M059J (cell line): Measurements from ENCODE around the gene CHRNB4. TPM values are rescaled to one million over a fixed set of nuclear protein-coding genes. Genes with fewer than 3 reads are reported as not detected.

Experiments
- DNase-seq: peaks from one replicate; pipeline ENCODE4 v3.0.0-alpha.2; 2012; ENCODE audit warnings: low read depth
- total RNA-seq: library from RNA; depleted of rRNA; stranded (reverse); fragments of >200 nt; shearing (Covaris generic); gene quantifications from 2 replicates; pipeline ENCODE4 v1.2.3, GENCODE V29; 2014

Gene CHRNB4
- total RNA-seq, 1 experiment from 2014 or later, result not detected

- DNase-seq, result no peak
Observed at GRCh38 chr15:78634210-78635145, 6.5 kb downstream of the CHRNB4 start.

DNA sequence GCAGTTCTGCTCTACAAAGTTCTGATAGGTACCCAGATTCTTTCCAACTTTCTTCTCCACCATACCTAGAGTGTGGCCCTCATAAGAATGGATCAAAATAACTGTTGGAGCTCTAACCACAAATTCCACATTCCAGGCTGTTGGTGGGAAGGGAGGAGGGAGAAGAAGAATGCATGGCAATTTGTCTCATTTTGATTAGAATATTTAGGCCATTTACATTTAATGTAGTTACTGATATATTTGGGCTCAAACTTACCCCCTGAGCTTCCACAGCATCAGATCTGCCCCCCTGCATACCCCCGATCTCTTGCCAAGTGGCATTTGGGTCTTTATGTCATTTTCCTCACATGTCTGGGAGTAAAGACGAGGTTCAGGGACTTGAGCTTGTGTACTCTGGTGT lies 7.7 kb downstream of the CHRNB4 start:
- DNase-seq, result no peak

DNA sequence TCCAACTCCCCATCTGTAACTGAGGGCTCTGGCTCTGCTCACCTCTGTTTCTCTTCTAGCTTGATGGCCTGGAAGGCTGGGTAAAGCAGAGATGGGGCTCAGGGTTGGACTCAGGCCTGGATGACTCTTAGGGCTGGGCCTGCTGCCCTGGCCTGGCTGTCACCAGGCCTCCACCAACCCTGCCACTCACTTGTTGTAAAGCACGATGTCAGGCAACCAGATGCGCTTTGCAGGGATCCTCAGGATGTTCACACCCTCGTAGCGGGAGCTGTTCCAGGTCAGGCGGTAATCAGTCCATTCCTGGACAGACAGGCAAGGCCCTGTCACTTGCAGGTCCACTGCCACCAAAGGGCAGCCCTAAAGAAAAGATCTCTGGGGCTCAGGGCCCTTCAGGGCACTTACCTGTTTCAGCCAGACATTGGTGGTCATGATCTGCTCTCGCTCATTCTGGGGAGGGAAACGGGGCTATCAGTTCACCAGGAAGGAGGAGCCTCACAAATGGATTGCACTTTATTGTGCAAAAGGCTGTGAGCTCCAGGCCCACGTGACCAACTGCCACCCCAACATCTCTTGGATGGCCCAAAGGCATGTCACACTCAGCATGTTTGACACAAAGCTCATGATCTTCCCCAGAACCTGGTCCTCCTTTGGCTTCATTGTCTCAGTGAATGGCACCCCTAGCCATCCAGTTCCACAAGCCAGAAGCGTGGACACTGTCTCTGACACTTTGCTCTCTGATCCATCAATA lies 9.9 kb downstream of the CHRNB4 start:
- DNase-seq, result no peak

- DNase-seq, result no peak
Observed at GRCh38 chr15:78629716-78630065, 11.3 kb downstream of the CHRNB4 start.

DNA sequence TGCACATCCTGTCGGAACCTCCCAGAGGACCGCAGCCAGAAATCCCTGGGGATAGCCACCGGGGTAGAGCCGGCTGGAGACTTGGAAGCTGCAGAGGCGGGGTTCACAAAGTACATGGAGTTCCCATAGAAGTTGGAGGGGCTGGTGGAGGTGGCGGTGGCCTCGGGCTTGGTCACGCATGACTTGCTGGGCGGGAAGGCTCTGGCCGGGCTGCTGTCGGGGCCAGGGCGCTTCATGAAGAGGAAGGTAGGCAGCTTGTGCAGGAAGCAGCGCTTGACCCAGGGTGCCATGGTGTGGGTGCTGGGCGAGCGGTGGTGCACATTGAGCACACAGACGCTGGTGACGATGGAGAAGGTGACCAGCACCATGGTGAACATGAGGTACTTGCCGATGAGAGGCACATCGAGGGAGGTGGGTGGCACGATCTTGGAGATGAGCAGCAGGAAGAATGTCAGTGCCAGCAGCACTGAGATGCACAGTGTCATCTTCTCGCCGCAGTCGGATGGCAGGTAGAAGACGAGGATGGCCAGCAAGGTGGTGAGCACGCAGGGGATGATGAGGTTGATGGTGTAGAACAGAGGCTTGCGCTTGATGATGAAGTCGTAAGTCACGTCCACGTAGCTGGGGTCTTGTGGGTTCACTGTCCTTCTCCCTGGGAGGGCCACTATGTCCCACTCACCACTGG lies 11.8 kb downstream of the CHRNB4 start:
- no peak for DNase-seq

GRCh38 chr15:78628227-78628626 lies 12.8 kb downstream of the CHRNB4 start:
- no peak for DNase-seq

DNA sequence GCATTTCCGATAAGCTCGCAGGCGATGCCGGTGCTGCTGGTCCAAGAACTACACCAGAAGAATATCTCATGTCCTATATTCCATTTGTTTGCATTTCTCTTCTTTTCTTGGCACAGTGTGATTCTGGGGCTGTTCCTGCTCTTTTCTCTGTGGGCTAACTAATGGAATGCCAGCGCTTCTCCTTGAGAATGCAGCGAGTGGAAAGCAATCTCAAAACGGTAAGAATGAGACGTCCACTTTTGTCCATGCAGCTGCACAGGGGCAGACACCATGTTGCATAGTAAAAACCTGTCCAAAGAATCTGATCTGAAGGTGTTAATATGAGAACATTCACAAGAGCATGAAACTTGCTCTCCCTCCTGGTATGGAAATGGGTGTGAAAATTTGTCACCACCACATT lies 13.7 kb downstream of the CHRNB4 start:
- DNase-seq, result no peak

DNA sequence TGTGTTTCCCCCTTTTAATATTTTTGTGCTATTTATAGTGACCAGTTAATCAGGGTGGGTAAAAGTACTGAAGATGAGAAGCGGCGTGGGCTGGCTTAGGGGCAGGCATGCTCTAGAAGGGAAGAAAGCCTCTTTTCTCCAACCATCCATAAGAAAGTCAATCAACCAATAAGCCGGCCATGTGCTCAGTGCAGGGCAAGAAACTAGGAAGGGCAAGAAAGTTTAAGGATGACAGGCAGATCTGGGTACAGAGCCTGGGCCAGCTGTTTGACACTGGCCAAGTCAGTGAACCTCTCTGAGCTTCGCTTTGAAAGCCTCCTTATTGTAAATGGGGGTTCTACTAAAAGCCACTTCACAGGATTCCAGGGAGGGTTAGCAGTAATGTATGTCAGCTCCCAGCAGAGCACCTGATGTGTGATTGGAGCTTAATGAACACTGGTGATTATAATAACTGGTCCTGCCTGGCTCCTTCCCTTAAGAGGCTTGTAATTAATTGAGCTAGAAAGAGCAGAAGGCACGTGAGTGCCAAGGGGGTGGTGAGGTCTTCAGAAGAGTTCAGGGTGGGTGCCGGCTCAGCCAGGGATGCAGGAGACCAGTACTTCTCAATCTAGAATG lies 14.5 kb downstream of the CHRNB4 start:
- DNase-seq, result no peak

GRCh38 chr15:78625606-78626280 lies 15.3 kb downstream of the CHRNB4 start:
- no peak for DNase-seq

DNA sequence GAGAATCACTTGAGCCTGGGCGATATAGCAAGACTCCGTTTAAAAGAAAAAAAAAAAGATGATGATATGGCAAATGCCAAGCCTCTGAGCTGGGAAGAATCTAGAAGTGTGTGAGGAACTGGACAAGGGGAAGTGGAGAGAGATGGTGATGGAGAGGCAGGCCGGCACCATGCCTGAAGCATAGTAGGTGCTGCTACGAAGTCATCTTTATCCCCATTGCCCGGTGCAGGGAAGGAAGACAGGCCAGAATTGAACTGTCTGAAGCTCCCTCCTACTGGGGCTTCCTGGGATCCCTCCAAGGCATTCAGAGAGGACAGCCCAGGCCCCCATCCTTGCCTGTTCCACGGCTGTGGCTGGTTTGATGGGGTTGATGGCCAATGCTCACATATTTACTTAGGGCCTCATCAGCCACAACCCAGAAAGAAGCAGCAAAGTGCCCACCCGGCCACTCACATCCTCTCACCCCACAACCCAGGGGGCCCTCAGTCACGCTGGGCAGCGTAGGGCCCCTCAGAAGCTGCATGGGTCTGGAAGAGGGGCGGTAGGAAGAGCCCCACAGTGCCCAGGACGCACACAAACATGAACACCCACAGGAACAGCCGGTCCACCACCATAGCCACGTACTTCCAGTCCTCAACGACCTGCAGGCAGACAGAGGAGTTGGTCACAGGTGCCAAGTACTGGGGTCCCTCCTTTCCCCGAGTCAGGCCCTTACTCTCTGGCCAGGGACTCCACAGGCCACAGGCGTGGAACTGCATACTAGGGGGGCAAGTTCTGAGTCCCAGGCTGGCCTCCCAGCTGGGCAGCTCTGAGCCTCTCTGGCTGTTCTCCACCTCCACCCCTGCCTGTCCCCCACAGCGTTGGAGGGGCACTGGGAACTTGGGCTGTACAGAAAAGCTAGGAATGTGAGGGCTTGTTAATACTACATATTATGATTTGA lies 16.1 kb downstream of the CHRNB4 start:
- no peak for DNase-seq

DNA sequence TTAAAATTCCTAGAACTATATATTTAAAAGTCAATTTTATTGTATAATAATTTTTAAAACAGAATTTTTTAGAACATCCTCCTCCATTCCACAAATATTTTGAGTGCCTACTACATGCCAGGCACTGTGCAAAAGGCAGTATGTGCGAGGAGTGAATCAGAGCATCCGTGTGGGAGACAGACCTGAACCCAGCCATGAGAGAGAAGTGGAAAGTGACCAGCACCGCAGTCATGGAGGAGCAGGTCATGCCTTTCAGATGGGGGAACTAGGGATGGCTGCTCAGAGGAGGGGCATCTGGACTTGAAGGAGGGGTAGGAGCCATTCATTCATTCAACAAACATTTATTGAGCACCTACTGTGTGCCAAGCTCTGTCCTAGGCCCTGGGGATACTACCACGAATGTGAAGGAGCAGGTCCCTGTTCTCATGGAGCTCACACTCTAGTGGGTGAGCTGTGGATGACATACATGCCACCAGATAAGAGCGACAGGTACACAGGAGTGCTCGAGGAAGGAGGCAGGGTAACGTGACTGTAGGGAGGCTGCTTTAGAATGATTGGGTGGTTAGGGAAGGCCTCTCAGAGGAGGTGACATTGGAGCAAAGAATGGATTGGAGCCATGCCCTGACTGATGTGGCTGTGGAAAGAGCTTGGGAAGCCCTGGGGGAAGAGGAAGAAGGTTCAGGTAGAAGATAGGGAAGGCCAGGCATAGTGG lies 17.1 kb downstream of the CHRNB4 start:
- no peak for DNase-seq

- DNase-seq, result no peak
Observed at GRCh38 chr15:78621810-78622402, 19.1 kb downstream of the CHRNB4 start.

- no peak for DNase-seq
Observed at GRCh38 chr15:78620527-78621421, 20.2 kb downstream of the CHRNB4 start, which contains the start of gene CHRNA3. Gene CHRNA3 (minus strand): TSS chr15:78620996. CDS start chr15:78620794, 202 bp downstream.

GRCh38 chr15:78620021-78620526 lies 20.9 kb downstream of the CHRNB4 start:
- DNase-seq, result peak; percentile 10

- DNase-seq, result no peak
Observed at GRCh38 chr15:78619022-78619950, 21.7 kb downstream of the CHRNB4 start.

- DNase-seq, result peak; percentile 73
Observed at GRCh38 chr15:78618490-78618934, 22.5 kb downstream of the CHRNB4 start.

DNA sequence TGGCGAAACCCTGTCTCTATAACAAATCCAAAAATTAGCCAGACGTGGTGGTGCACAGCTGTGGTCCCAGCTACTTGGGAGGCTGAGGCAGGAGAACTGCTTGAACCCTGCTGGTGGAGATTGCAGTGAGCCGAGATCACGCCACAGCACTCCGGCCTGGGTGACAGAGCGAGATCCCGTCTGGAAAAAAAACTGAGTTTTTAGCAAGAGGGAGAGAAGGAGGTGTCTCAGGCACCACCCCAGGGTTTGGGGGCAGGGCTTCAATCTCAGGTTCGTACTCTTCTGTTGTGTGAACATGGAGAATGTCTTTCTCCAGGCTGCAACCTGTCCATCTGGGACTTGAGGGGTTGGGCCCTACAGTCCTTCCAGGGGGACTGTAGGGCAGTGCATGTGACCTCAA lies 22.9 kb downstream of the CHRNB4 start:
- no peak for DNase-seq
